MM.1S (cell line): ENCODE measurements around the gene CHRDL1.

Source experiments
- DNase-seq: peaks from one replicate; pipeline ENCODE4 v3.0.0-alpha.2; 2015
- H2AFZ ChIP-seq: fragments of 300-600 bp; sonication (generic); 2 replicates; pipeline ENCODE4 v1.6.0; 2016; ENCODE audit warnings: antibody characterized with exemption, low read length
- H3F3A ChIP-seq: fragments of 300-600 bp; sonication (generic); 2 replicates; pipeline ENCODE4 v1.6.1; 2016; ENCODE audit warnings: mild to moderate bottlenecking, antibody characterized with exemption, low read length, moderate library complexity, mixed read lengths; ENCODE audit not compliant: insufficient read depth
- H3K27ac ChIP-seq: fragments of 300-600 bp; sonication (generic); 2 replicates; pipeline ENCODE4 v1.5.1; 2016; ENCODE audit warnings: mild to moderate bottlenecking, low read length
- H3K27me3 ChIP-seq: fragments of 300-600 bp; sonication (generic); replicated peaks from 2 replicates; pipeline ENCODE4 v1.6.0; 2016; ENCODE audit warnings: low read length; ENCODE audit not compliant: insufficient read depth
- H3K36me3 ChIP-seq: fragments of 300-600 bp; sonication (generic); replicated peaks from 2 replicates; pipeline ENCODE4 v1.6.1; 2016; ENCODE audit warnings: mild to moderate bottlenecking, low read length, mixed read lengths; ENCODE audit not compliant: insufficient read depth
- H3K4me1 ChIP-seq: fragments of 300-600 bp; sonication (generic); 2 replicates; pipeline ENCODE4 v1.6.1; 2016; ENCODE audit warnings: low read length, mixed read lengths
- H3K4me2 ChIP-seq: fragments of 300-600 bp; sonication (generic); 2 replicates; pipeline ENCODE4 v1.6.0; 2016; ENCODE audit warnings: low read depth, low read length
- H3K4me3 ChIP-seq: fragments of 300-600 bp; sonication (generic); 2 replicates; pipeline ENCODE4 v1.5.1; 2016; ENCODE audit warnings: low read length, mixed read lengths
- H3K79me2 ChIP-seq: fragments of 300-600 bp; sonication (generic); 2 replicates; pipeline ENCODE4 v1.6.1; 2016; ENCODE audit warnings: mixed run types, low read length, mixed read lengths
- H3K9ac ChIP-seq: fragments of 300-600 bp; sonication (generic); 2 replicates; pipeline ENCODE4 v1.6.1; 2016; ENCODE audit warnings: low read length, mixed read lengths
- H3K9me2 ChIP-seq: fragments of 300-600 bp; sonication (generic); replicated peaks from 2 replicates; pipeline ENCODE4 v1.6.1; 2016; ENCODE audit warnings: mild to moderate bottlenecking, low read length, mixed read lengths; ENCODE audit not compliant: insufficient read depth
- H3K9me3 ChIP-seq: fragments of 300-600 bp; sonication (generic); replicated peaks from 2 replicates; pipeline ENCODE4 v1.6.1; 2016; ENCODE audit warnings: mild to moderate bottlenecking, low read length, mixed read lengths; ENCODE audit not compliant: insufficient read depth
- H4K20me1 ChIP-seq: fragments of 300-600 bp; sonication (generic); 2 replicates; pipeline ENCODE4 v1.6.1; 2016; ENCODE audit warnings: mild to moderate bottlenecking, low read length, moderate library complexity, mixed read lengths; ENCODE audit not compliant: insufficient read depth
- CTCF ChIP-seq: fragments of 300-600 bp; sonication (generic); IDR thresholded peaks from 2 replicates; pipeline ENCODE4 v1.5.1; 2016; ENCODE audit warnings: antibody characterized with exemption, low read length, mixed read lengths
- EZH2 ChIP-seq: fragments of 300-600 bp; sonication (generic); optimal IDR thresholded peaks from 2 replicates; pipeline ENCODE3; 2017; ENCODE audit warnings: low read depth, mild to moderate bottlenecking, antibody characterized with exemption, low read length, mixed read lengths
- EZH2phosphoT487 ChIP-seq: fragments of 300-600 bp; sonication (generic); IDR thresholded peaks from 2 replicates; pipeline ENCODE4 v1.6.1; 2018; ENCODE audit warnings: antibody characterized with exemption, low read length

The CHRDL1 gene

GRCh38 chrX:110755061-110755460 lies 40.6 kb downstream of the CHRDL1 start:
- TF ChIP-seq EZH2phosphoT487 (no peak), CTCF (no peak), EZH2 (no peak)
- no peak overlapping the region for H3K27ac ChIP-seq
- H3K4me2 ChIP-seq: no peak overlapping the region
- H3K4me1 ChIP-seq: no peaks in the 10 kb centered on the region
- no peaks in the 10 kb centered on the region for H3K79me2 ChIP-seq
- no peaks in the 10 kb centered on the region for H3K36me3 ChIP-seq
- H4K20me1 ChIP-seq: no peaks in the 10 kb centered on the region
- no peaks in the 10 kb centered on the region for H3K9me3 ChIP-seq
- no peak overlapping the region for H3K9ac ChIP-seq
- H3K4me3 ChIP-seq: no peak overlapping the region
- no peak overlapping the region for H2AFZ ChIP-seq
- H3F3A ChIP-seq: no peaks in the 10 kb centered on the region
- H3K27me3 ChIP-seq: no peaks in the 10 kb centered on the region
- DNase-seq: no peak
- no peaks in the 10 kb centered on the region for H3K9me2 ChIP-seq

GRCh38 chrX:110750526-110751189 lies 45.0 kb downstream of the CHRDL1 start:
- H4K20me1 ChIP-seq: no peaks in the 10 kb centered on the region
- H3K4me3 ChIP-seq: no peak overlapping the region
- DNase-seq: no peak
- no peaks in the 10 kb centered on the region for H3F3A ChIP-seq
- no peaks in the 10 kb centered on the region for H3K9me2 ChIP-seq
- H3K27me3 ChIP-seq: no peaks in the 10 kb centered on the region
- TF ChIP-seq CTCF (no peak), EZH2phosphoT487 (no peak), EZH2 (no peak)
- H3K4me2 ChIP-seq: no peak overlapping the region
- H3K9ac ChIP-seq: no peak overlapping the region
- no peak overlapping the region for H2AFZ ChIP-seq
- H3K4me1 ChIP-seq: no peaks in the 10 kb centered on the region
- H3K27ac ChIP-seq: no peak overlapping the region
- no peaks in the 10 kb centered on the region for H3K9me3 ChIP-seq
- H3K79me2 ChIP-seq: no peaks in the 10 kb centered on the region
- H3K36me3 ChIP-seq: no peaks in the 10 kb centered on the region

- Histone ChIP-seq H3K27ac (no peak overlapping the region), H3K9ac (no peak overlapping the region)
- no peak for TF ChIP-seq CTCF
- TF ChIP-seq EZH2phosphoT487: no peak
- no peak for TF ChIP-seq EZH2
Observed at GRCh38 chrX:110748256-110748806, 47.3 kb downstream of the CHRDL1 start.

More at GRCh38 chrX:110748256-110748806, 47.3 kb downstream of the CHRDL1 start:
- H3K4me1 ChIP-seq: no peaks in the 10 kb centered on the region
- no peaks in the 10 kb centered on the region for H3K36me3 ChIP-seq
- H3K9me3 ChIP-seq: no peaks in the 10 kb centered on the region
- no peak overlapping the region for H3K4me2 ChIP-seq
- no peaks in the 10 kb centered on the region for H3K79me2 ChIP-seq
- H3F3A ChIP-seq: no peaks in the 10 kb centered on the region
- no peak overlapping the region for H3K4me3 ChIP-seq
- H3K9me2 ChIP-seq: no peaks in the 10 kb centered on the region
- no peaks in the 10 kb centered on the region for H3K27me3 ChIP-seq
- H2AFZ ChIP-seq: no peak overlapping the region
- H4K20me1 ChIP-seq: no peaks in the 10 kb centered on the region
- no peak for DNase-seq
